ENCODE results near the gene MATN3.

DNA sequence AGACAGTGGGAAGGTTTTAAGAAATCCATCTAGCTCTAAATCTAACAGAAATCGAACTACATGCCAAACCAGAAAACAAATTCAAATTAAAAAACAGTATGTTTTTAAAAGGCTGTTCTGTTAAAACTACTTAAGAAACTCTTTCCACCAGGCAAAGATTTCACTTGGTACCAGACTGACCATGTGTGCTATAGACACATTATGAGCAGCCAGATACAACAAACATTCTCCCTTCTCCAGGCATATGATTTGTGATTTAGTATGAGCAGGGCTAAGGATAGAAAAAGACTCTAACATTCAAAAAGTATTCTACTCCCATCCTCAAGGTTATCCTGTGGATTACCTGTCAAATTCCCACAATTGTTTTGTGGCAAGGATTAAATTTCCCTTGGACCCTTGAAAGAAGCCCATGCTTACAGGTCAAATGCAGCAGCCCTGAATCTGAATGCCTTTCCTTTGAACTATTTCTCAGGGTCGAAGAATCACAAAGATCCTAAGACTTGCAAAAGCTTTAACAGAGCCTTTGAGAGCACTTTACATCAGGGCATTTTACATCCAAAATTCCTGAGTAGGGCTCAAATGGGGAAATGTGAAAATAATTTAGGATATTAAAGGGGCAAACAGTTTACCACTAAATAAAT is 68.1 kb downstream of the MATN3 start:
- TF ChIP-seq CTCF (conservative IDR thresholded peaks at IDR 0.05) (no peak), ZFX (IDR thresholded peaks at IDR 0.05) (no peak)
